IMR-90 (cell line): ENCODE data around the gene OSBP2.

Experiments used
- CEBPB ChIP-seq: IDR thresholded peaks from 2 replicates; pipeline ENCODE4 v1.6.1; 2012; ENCODE audit warnings: low read depth, low read length, improper control_type of control experiment
- CHD1 ChIP-seq: IDR thresholded peaks from 2 replicates; pipeline ENCODE4 v1.6.1; 2012; ENCODE audit warnings: low read depth, low read length, improper control_type of control experiment
- CTCF ChIP-seq: conservative IDR thresholded peaks from 2 replicates; pipeline ENCODE4 v1.5.1; 2012; ENCODE audit warnings: mild to moderate bottlenecking, low read depth, low read length, improper control_type of control experiment
- MAZ ChIP-seq: IDR thresholded peaks from 2 replicates; pipeline ENCODE4 v1.6.1; 2012; ENCODE audit warnings: low read depth, mild to moderate bottlenecking, low read length, improper control_type of control experiment, moderate library complexity, borderline replicate concordance
- MXI1 ChIP-seq: IDR thresholded peaks from 2 replicates; pipeline ENCODE4 v1.6.1; 2012; ENCODE audit warnings: low read depth, mild to moderate bottlenecking, low read length, moderate library complexity, borderline replicate concordance
- RAD21 ChIP-seq: IDR thresholded peaks from 2 replicates; pipeline ENCODE4 v1.6.1; 2012; ENCODE audit warnings: low read length, improper control_type of control experiment
- USF2 ChIP-seq: fragments of 150-350 bp; IDR thresholded peaks from 2 replicates; pipeline ENCODE4 v1.6.1; 2017; ENCODE audit warnings: mild to moderate bottlenecking, antibody characterized with exemption, low read length, low read depth

GRCh38 chr22:30944986-30945385, 250.3 kb downstream of the OSBP2 start:
- no peak for TF ChIP-seq CTCF
- no peak for TF ChIP-seq RAD21
- TF ChIP-seq CEBPB: no peak
- no peak for TF ChIP-seq MXI1
- no peak for TF ChIP-seq USF2
- TF ChIP-seq MAZ: no peak
- TF ChIP-seq CHD1: no peak
